OCI-LY3 (cell line): Measurements from ENCODE around the gene OTUD4.

ENCODE experiments used
- H2AFZ ChIP-seq: fragments of 200-600, 300-600 bp; shearing (Covaris generic); 2 replicates; pipeline ENCODE4 v1.6.0; 2014; ENCODE audit warnings: antibody characterized with exemption, low read depth, low read length
- H3K27ac ChIP-seq: fragments of 200-600, 300-600 bp; sonication (generic); 2 replicates; pipeline ENCODE4 v1.5.1; 2014; ENCODE audit warnings: mild to moderate bottlenecking, low read length, moderate library complexity, mixed read lengths
- H3K27me3 ChIP-seq: fragments of 200-600, 300-600 bp; sonication (generic); 2 replicates; pipeline ENCODE4 v1.6.1; 2014; ENCODE audit warnings: low read depth, low read length, mixed read lengths
- H3K36me3 ChIP-seq: fragments of 200-600, 300-600 bp; sonication (generic); replicated peaks from 2 replicates; pipeline ENCODE3; 2014; ENCODE audit warnings: low read depth, low read length, mixed read lengths
- H3K4me1 ChIP-seq: fragments of 300-600, 200-600 bp; sonication (generic); 2 replicates; pipeline ENCODE4 v1.6.1; 2014; ENCODE audit warnings: low read length, mixed read lengths
- H3K4me2 ChIP-seq: fragments of 200-600, 300-600 bp; sonication (generic); 2 replicates; pipeline ENCODE4 v1.6.1; 2014; ENCODE audit warnings: low read length, mixed read lengths
- H3K4me3 ChIP-seq: fragments of 300-600, 200-600 bp; sonication (generic); 2 replicates; pipeline ENCODE4 v1.5.1; 2014; ENCODE audit warnings: antibody characterized with exemption, mild to moderate bottlenecking, low read length, moderate library complexity
- H3K79me2 ChIP-seq: fragments of 300-600, 200-600 bp; shearing (Covaris generic); 2 replicates; pipeline ENCODE4 v1.6.1; 2014; ENCODE audit warnings: mild to moderate bottlenecking, low read length, mixed read lengths
- H3K9ac ChIP-seq: fragments of 300-600, 200-600 bp; shearing (Covaris generic); 2 replicates; pipeline ENCODE4 v1.6.0; 2014; ENCODE audit warnings: mild to moderate bottlenecking, low read length, moderate library complexity
- H3K9me3 ChIP-seq: fragments of 200-600, 300-600 bp; shearing (Covaris generic); 2 replicates; pipeline ENCODE4 v1.6.1; 2014; ENCODE audit warnings: low read length, mixed read lengths; ENCODE audit not compliant: insufficient read depth
- H4K20me1 ChIP-seq: fragments of 200-600, 300-600 bp; sonication (generic); 2 replicates; pipeline ENCODE4 v1.6.1; 2016; ENCODE audit warnings: low read length, mixed read lengths; ENCODE audit not compliant: insufficient read depth
- EZH2phosphoT487 ChIP-seq: fragments of 200-600 bp; shearing (Covaris generic); IDR thresholded peaks from 2 replicates; pipeline ENCODE4 v1.6.1; 2018; ENCODE audit warnings: antibody characterized with exemption, mixed run types, low read depth
- TF ChIP-seq, protein P1 (sequence below): fragments of 200-600, 300-600 bp; sonication (generic); IDR thresholded peaks from 2 replicates; pipeline ENCODE4 v1.5.1; 2014; ENCODE audit warnings: antibody characterized with exemption, low read length, low read depth

OTUD4 gene

DNA sequence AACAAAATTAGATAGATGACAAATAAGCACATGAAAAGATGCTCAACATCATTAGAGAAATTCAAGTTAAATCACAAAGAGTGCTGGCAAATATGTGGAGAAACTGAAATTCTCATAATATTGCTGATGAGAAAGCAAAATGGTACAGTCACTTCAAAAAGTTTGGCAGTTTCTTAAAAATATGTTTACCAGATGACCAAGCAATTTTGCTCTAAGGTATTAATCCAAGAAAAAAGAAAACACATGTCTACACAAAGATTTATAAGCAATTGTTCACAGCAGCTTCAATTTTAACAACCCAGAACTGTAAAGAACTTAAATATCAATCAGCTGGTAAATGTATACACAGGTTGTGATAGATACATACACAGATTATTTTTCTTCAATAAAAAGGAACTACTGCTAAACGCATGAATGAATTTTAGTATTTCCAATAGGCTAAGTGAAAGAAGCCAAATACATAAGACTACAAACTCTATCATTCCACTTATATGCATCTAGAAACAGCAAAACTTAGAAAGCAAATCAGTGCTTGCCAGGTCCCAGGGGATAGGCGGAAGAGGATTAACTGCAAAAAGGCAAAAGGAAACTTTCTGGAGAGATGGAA, 11.7 kb downstream of the OTUD4 start:
- TF ChIP-seq, protein P1, sequence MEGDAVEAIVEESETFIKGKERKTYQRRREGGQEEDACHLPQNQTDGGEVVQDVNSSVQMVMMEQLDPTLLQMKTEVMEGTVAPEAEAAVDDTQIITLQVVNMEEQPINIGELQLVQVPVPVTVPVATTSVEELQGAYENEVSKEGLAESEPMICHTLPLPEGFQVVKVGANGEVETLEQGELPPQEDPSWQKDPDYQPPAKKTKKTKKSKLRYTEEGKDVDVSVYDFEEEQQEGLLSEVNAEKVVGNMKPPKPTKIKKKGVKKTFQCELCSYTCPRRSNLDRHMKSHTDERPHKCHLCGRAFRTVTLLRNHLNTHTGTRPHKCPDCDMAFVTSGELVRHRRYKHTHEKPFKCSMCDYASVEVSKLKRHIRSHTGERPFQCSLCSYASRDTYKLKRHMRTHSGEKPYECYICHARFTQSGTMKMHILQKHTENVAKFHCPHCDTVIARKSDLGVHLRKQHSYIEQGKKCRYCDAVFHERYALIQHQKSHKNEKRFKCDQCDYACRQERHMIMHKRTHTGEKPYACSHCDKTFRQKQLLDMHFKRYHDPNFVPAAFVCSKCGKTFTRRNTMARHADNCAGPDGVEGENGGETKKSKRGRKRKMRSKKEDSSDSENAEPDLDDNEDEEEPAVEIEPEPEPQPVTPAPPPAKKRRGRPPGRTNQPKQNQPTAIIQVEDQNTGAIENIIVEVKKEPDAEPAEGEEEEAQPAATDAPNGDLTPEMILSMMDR = no peak
- TF ChIP-seq EZH2phosphoT487 = no peak
- Histone ChIP-seq H2AFZ (no peak overlapping the region), H3K27me3 (no peaks in the 10 kb centered on the region), H3K4me3 (no peak overlapping the region), H3K4me2 (no peak overlapping the region), H3K9me3 (no peaks in the 10 kb centered on the region), H3K79me2 (peaks cover 79% of the 10 kb centered on the region), H3K36me3 (peaks cover 53% of the 10 kb centered on the region), H3K4me1 (peaks cover 7% of the 10 kb centered on the region; the same call in 1 of the 2 replicates), H4K20me1 (peaks cover 30% of the 10 kb centered on the region), H3K9ac (no peak overlapping the region), H3K27ac (no peak overlapping the region)

DNA sequence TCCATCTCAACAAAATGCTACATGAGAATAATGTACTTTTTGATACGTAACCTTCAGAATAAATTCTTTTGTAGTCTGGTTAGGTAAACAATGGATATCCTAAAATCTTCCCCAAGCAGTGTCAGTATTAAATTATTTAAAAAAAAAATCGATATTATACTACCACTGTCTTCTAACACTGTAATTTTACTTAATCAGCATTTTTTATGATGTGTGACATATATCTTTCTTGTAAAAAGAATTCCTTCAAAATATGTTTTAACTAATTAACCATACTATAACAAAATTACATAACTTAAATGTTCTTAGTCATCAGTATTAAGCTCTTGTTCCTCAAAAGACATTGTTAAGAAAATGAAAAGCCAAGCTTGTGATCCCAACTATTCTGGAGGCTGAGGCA, 12.5 kb downstream of the OTUD4 start:
- no peak overlapping the region for H3K9ac ChIP-seq
- peaks cover 48% of the 10 kb centered on the region for H3K36me3 ChIP-seq
- no peak overlapping the region for H2AFZ ChIP-seq
- no peak overlapping the region for H3K4me2 ChIP-seq
- TF ChIP-seq, protein P1 = no peak
- TF ChIP-seq EZH2phosphoT487 = no peak
- H3K4me3 ChIP-seq = no peak overlapping the region
- no peak overlapping the region for H3K27ac ChIP-seq
- no peaks in the 10 kb centered on the region for H3K27me3 ChIP-seq
- peaks cover 29% of the 10 kb centered on the region for H4K20me1 ChIP-seq
- peaks cover 7% of the 10 kb centered on the region; the same call in 1 of the 2 replicates for H3K4me1 ChIP-seq
- peaks cover 71% of the 10 kb centered on the region for H3K79me2 ChIP-seq
- H3K9me3 ChIP-seq = no peaks in the 10 kb centered on the region

DNA sequence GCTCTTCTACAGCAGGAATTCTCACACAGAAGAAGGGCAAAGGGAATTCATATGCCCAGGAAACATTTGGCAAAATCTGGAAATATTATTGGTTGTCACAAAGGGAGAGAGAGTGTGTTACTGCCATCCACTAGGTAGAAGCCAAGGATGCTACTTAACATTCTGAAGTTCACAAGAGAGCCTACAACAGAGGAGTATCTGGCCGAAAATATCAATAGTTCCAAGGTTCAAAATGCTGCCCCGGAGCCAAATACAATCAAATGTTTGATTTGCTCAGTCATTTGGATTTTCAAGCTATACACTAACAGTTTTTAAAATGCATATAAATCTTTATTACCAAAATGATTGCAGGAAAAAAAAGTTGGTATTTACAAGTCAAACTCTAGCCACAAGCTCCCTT, 18.8 kb downstream of the OTUD4 start:
- Histone ChIP-seq H3K9me3 (no peaks in the 10 kb centered on the region), H3K27ac (no peak overlapping the region), H3K36me3 (peaks cover 38% of the 10 kb centered on the region), H3K4me2 (no peak overlapping the region), H2AFZ (no peak overlapping the region), H3K9ac (no peak overlapping the region), H3K27me3 (no peaks in the 10 kb centered on the region), H3K79me2 (peaks cover 47% of the 10 kb centered on the region), H3K4me3 (no peak overlapping the region), H3K4me1 (peaks cover 16% of the 10 kb centered on the region), H4K20me1 (peaks cover 19% of the 10 kb centered on the region; the same call in 1 of the 2 replicates)
- TF ChIP-seq, protein P1 = no peak
- TF ChIP-seq EZH2phosphoT487 = no peak

DNA sequence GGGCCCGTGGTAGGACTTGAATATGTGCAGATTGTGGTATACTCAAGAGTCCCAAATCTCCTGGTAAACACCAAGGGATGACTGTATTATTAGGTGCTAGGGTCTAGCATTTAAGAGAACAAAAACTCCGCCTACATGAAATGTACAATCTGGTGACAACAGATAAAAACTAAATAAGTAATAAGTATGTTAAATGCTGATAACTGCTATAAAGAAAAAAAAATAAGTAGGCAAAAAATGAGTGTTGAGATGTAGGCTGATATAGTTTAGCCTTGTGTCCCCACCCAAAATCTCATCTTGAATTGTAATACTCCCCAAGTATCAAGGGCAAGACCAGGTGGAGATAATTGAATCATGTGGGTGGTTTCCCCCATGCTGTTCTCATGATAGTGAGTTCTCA, 23.4 kb downstream of the OTUD4 start:
- no peak overlapping the region for H2AFZ ChIP-seq

More for the DNA sequence above, 23.4 kb downstream of the OTUD4 start:
- H4K20me1 ChIP-seq = peaks cover 19% of the 10 kb centered on the region; the same call in 1 of the 2 replicates
- peaks cover 39% of the 10 kb centered on the region for H3K79me2 ChIP-seq
- no peak overlapping the region for H3K9ac ChIP-seq
- no peak overlapping the region for H3K4me3 ChIP-seq
- peaks cover 59% of the 10 kb centered on the region for H3K36me3 ChIP-seq
- H3K4me2 ChIP-seq = no peak overlapping the region
- no peaks in the 10 kb centered on the region for H3K9me3 ChIP-seq
- no peak overlapping the region for H3K27ac ChIP-seq
- no peaks in the 10 kb centered on the region for H3K27me3 ChIP-seq
- H3K4me1 ChIP-seq = peaks cover 16% of the 10 kb centered on the region
- TF ChIP-seq EZH2phosphoT487 = no peak
- TF ChIP-seq, protein P1 = no peak
